GM12878 (cell line): Measurements from ENCODE around the gene MRNIP. TPM values are rescaled to one million over a fixed set of nuclear protein-coding genes. Genes with fewer than 3 reads are reported as not detected.

ENCODE experiments used
- DPF2 ChIP-seq: fragments of 450-650 bp; IDR thresholded peaks from 2 replicates; pipeline ENCODE4 v1.6.1; 2017; ENCODE audit warnings: mild to moderate bottlenecking
- KDM1A ChIP-seq: fragments of 200-600 bp; sonication (generic); IDR thresholded peaks from 2 replicates; pipeline ENCODE4 v1.6.1; 2016; ENCODE audit warnings: borderline replicate concordance
- PML ChIP-seq: IDR thresholded peaks from 2 replicates; pipeline ENCODE4 v1.6.1; 2012; ENCODE audit warnings: low read length, inconsistent platforms
- RAD21 ChIP-seq: IDR thresholded peaks from 2 replicates; pipeline ENCODE4 v1.6.1; 2011; ENCODE audit warnings: mild to moderate bottlenecking, low read depth, low read length, moderate library complexity; ENCODE audit not compliant: insufficient read depth
- RCOR1 ChIP-seq: conservative IDR thresholded peaks from 2 replicates; pipeline ENCODE4 v1.6.1; 2012; ENCODE audit warnings: low read depth, low read length, improper control_type of control experiment
- SUZ12 ChIP-seq: fragments of 200-600 bp; sonication (generic); IDR thresholded peaks from one replicate; pipeline ENCODE4 v1.6.1; 2018; ENCODE audit warnings: antibody characterized with exemption, mild to moderate bottlenecking; ENCODE audit not compliant: unreplicated experiment
- YBX1 ChIP-seq: fragments of 450-650 bp; IDR thresholded peaks from 2 replicates; pipeline ENCODE4 v1.6.1; 2016; ENCODE audit warnings: antibody characterized with exemption
- ZBTB11 ChIP-seq: fragments of 450-650 bp; formaldehyde crosslinking; IDR thresholded peaks from 2 replicates; pipeline ENCODE4 v1.5.0; 2022; ENCODE audit warnings: mild to moderate bottlenecking, missing genetic modification characterization
- ZBTB4 ChIP-seq: fragments of 450-650 bp; formaldehyde crosslinking; IDR thresholded peaks from 2 replicates; pipeline ENCODE4 v1.4.0; 2022; ENCODE audit warnings: mild to moderate bottlenecking, moderate library complexity
- ZNF592 ChIP-seq: fragments of 450-650 bp; IDR thresholded peaks from 2 replicates; pipeline ENCODE4 v1.6.1; 2017; ENCODE audit warnings: mild to moderate bottlenecking, moderate library complexity
- ZNF622 ChIP-seq: fragments of 450-650 bp; IDR thresholded peaks from 2 replicates; pipeline ENCODE4 v1.6.1; 2017; ENCODE audit warnings: mild to moderate bottlenecking, inconsistent platforms
- polyA plus RNA-seq, 11 experiments: library from polyadenylated mRNA; depleted of rRNA in 4 of 11; unstranded in 6 of 11; stranded (reverse) in 5 of 11; fragments of >200 nt; fragmentation: Nextera tagmentation in 4 of 11; fragmentation: Illumina TruSeq in 1 of 11; extraction: Ambion mirVana in 4 of 11; extraction: Trizol in 1 of 11; gene quantifications; 1 replicate in 1 of 11; 2 replicates in 10 of 11; pipeline versions ENCODE4 v1.2.1 to v1.2.3, GENCODE V29; 2011 to 2016; ENCODE audit warnings: inconsistent platforms in 2 of 11, missing spikeins in 2 of 11, low read depth in 1 of 11
- total RNA-seq, 4 experiments: library from RNA; depleted of rRNA in 3 of 4; stranded (reverse); fragments of >200 nt in 3 of 4; fragmentation: Illumina TruSeq in 1 of 4; extraction: Trizol in 1 of 4; gene quantifications; 2 replicates each; pipeline versions ENCODE4 v1.2.1 to v1.2.3, GENCODE V29; 2013 to 2021
- TF ChIP-seq, protein P1 (sequence below): IDR thresholded peaks from 2 replicates; pipeline ENCODE4 v1.6.1; 2012; ENCODE audit warnings: improper control_type of control experiment, low read depth, low read length; ENCODE audit not compliant: insufficient replicate concordance

Gene MRNIP
- total and polyA plus RNA-seq, 10 of the 15 experiments (the other 5 are each of a cell fraction or from before 2014, with no cell fraction given): 2.4 to 30.4 (median 13.1) TPM

DNA sequence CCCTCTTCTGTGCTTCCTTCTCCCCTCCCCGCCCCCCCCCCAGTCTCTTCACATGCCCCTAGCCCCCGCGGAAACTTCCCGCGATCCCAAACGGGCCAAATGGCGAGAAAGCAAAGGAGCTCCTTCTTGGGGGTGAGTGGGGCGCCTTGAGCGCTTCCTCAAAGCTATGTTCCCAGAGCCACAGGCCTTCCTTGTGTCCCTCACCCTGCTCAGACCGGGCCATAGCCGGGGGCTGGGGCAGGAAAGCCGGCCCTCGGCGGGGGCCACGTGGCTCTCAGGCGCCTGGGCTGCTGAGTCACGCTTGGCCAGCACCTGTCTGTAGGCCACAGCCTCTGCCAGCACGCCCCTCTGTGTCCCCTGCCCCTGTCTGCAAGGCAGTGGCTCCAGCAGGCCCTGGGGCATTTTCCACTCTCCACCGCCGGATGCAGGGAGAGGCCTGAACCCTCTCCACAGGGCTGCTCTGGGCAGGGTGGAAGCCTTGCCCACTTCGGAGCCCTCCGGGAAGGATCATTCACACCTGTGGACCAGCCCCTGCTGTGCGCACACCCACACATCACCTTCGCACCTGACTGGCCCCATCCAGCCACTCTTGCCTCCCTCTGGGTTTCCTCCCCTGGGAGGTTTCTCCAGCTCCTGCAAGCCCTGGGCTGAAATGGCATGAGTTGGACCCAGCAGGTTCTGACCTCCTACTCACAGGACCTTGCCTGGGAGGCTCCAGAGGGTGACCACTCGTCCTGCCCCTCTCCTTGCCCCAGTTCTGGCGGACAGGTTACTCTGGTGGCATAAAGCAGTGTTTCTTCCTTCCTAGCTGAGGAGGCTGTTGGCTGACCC lies 39.1 kb downstream of the MRNIP start (continued):
- no peak for TF ChIP-seq ZBTB11 (CRISPR knock-in tag)
- peak; percentile 74 for TF ChIP-seq DPF2
- TF ChIP-seq ZNF622: no peak
- no peak for TF ChIP-seq RAD21
- TF ChIP-seq SUZ12: no peak
- TF ChIP-seq PML: no peak
- TF ChIP-seq, protein P1, sequence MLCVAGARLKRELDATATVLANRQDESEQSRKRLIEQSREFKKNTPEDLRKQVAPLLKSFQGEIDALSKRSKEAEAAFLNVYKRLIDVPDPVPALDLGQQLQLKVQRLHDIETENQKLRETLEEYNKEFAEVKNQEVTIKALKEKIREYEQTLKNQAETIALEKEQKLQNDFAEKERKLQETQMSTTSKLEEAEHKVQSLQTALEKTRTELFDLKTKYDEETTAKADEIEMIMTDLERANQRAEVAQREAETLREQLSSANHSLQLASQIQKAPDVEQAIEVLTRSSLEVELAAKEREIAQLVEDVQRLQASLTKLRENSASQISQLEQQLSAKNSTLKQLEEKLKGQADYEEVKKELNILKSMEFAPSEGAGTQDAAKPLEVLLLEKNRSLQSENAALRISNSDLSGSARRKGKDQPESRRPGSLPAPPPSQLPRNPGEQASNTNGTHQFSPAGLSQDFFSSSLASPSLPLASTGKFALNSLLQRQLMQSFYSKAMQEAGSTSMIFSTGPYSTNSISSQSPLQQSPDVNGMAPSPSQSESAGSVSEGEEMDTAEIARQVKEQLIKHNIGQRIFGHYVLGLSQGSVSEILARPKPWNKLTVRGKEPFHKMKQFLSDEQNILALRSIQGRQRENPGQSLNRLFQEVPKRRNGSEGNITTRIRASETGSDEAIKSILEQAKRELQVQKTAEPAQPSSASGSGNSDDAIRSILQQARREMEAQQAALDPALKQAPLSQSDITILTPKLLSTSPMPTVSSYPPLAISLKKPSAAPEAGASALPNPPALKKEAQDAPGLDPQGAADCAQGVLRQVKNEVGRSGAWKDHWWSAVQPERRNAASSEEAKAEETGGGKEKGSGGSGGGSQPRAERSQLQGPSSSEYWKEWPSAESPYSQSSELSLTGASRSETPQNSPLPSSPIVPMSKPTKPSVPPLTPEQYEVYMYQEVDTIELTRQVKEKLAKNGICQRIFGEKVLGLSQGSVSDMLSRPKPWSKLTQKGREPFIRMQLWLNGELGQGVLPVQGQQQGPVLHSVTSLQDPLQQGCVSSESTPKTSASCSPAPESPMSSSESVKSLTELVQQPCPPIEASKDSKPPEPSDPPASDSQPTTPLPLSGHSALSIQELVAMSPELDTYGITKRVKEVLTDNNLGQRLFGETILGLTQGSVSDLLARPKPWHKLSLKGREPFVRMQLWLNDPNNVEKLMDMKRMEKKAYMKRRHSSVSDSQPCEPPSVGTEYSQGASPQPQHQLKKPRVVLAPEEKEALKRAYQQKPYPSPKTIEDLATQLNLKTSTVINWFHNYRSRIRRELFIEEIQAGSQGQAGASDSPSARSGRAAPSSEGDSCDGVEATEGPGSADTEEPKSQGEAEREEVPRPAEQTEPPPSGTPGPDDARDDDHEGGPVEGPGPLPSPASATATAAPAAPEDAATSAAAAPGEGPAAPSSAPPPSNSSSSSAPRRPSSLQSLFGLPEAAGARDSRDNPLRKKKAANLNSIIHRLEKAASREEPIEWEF: no peak
- peak; percentile 93 for TF ChIP-seq ZNF592
- peak; percentile 71 for TF ChIP-seq ZBTB4 (CRISPR knock-in tag)
- no peak for TF ChIP-seq KDM1A
- TF ChIP-seq RCOR1: no peak
- TF ChIP-seq YBX1: no peak
